ENCODE results near the gene SLC38A10. TPM values are rescaled to one million over a fixed set of nuclear protein-coding genes. Genes with fewer than 3 reads are reported as not detected.

Gene SLC38A10
- total and polyA plus RNA-seq, 2 of the 13 experiments (the other 11 are each of a cell fraction or from before 2014, with no cell fraction given): 23.4 to 55.8 TPM

GRCh38 chr17:81263371-81264181 lies 31.5 kb downstream of the SLC38A10 start:
- intact Hi-C loops (cut with micrococcal nuclease; ENCODE audit: unreplicated experiment): no loop called here
- in situ Hi-C loops (cut with HindIII; ENCODE audit: extremely low pct_ligation_motif_present, low pct_unique_long_range_greater_than_20kb): no loop called here
- no peaks in the 10 kb centered on the region for H4K20me1 ChIP-seq (ENCODE audit: insufficient read depth, low read length)
- no peak overlapping the region for H3K4me2 ChIP-seq (ENCODE audit: low read depth, low read length)
- H2AFZ ChIP-seq (ENCODE audit: low read length): no peak overlapping the region
- H3K27me3 ChIP-seq (ENCODE audit: control insufficient read depth in 1 of 2, insufficient read depth in 2 of 2, low read length in 2 of 2): no peaks in the 10 kb centered on the region
- no peak overlapping the region for H3K4me3 ChIP-seq (replicated peaks in 1 of 3; ENCODE audit: insufficient read depth in 1 of 3, low read depth in 2 of 3, low read length in 3 of 3)
- no peak overlapping the region for H3K9ac ChIP-seq (ENCODE audit: insufficient read depth, low read depth, low read length)
- DNase-seq (ENCODE audit: low spot score): no peak
- H3K36me3 ChIP-seq (replicated peaks in 1 of 2; ENCODE audit: control insufficient read depth in 1 of 2, insufficient read depth in 2 of 2, low read length in 2 of 2): peaks cover 47 to 65% of the 10 kb centered on the region in 2 experiments; a peak in 4 of 5 replicates
- ChIA-PET POLR2A (no interaction called here), CTCF (ENCODE audit: low intra/inter-chr PET ratio, low total read pairs) (no interaction called here)
- peak; percentile 11; the same call in 1 of the 2 replicates for TF ChIP-seq CTCF (CRISPR knock-in tag; IDR thresholded peaks at IDR 0.05)
- TF ChIP-seq, protein P1, sequence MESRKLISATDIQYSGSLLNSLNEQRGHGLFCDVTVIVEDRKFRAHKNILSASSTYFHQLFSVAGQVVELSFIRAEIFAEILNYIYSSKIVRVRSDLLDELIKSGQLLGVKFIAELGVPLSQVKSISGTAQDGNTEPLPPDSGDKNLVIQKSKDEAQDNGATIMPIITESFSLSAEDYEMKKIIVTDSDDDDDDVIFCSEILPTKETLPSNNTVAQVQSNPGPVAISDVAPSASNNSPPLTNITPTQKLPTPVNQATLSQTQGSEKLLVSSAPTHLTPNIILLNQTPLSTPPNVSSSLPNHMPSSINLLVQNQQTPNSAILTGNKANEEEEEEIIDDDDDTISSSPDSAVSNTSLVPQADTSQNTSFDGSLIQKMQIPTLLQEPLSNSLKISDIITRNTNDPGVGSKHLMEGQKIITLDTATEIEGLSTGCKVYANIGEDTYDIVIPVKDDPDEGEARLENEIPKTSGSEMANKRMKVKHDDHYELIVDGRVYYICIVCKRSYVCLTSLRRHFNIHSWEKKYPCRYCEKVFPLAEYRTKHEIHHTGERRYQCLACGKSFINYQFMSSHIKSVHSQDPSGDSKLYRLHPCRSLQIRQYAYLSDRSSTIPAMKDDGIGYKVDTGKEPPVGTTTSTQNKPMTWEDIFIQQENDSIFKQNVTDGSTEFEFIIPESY (CRISPR knock-in tag; IDR thresholded peaks at IDR 0.05): peak; percentile 94
- TF ChIP-seq TFDP2 (CRISPR knock-in tag; IDR thresholded peaks at IDR 0.05): no peak
- no peak overlapping the region for H3K27ac ChIP-seq (ENCODE audit: extremely low read length, insufficient read depth, low read length)
- no peaks in the 10 kb centered on the region for H3K79me2 ChIP-seq (ENCODE audit: insufficient read depth, low read length)
- no TSS peak for BruUV-seq (replicated peaks)
- ATAC-seq: no peak
- H3K9me3 ChIP-seq (ENCODE audit: low read length): no peaks in the 10 kb centered on the region
- H3K4me1 ChIP-seq (ENCODE audit: insufficient read depth, low read length): no peaks in the 10 kb centered on the region
- FAIRE-seq: no peak
- WGBS (ENCODE audit: low lambda C conversion rate): 97% methylated on average over 28 of the region's 40 CpGs

Data from HepG2 (cell line).